Mucosa of gallbladder (tissue), 1 donor: Measurements from ENCODE around the gene ZCCHC14. TPM values are rescaled to one million over a fixed set of nuclear protein-coding genes. Genes with fewer than 3 reads are reported as not detected.
"Not testable (repeated sequence)": the region's sequence is repeated elsewhere in the genome, so short reads cannot be mapped to it uniquely, and the experiment has no call there.

ENCODE experiments used
- DNase-seq: peaks from one replicate; pipeline ENCODE4 v3.0.0-alpha.2; 2020; ENCODE audit warnings: low spot score
- total RNA-seq: library from RNA; stranded (reverse); gene quantifications from one replicate; pipeline ENCODE4 v1.2.1, GENCODE V29; 2021
- donor health status: DM: no; HTN: no; CAD: no.

ZCCHC14 gene
- total RNA-seq, 1 donor from 2014 or later: 25.1 TPM

GRCh38 chr16:87481711-87482110 lies 11.1 kb downstream of the ZCCHC14 start:
- DNase-seq: not testable (repeated sequence)

DNA sequence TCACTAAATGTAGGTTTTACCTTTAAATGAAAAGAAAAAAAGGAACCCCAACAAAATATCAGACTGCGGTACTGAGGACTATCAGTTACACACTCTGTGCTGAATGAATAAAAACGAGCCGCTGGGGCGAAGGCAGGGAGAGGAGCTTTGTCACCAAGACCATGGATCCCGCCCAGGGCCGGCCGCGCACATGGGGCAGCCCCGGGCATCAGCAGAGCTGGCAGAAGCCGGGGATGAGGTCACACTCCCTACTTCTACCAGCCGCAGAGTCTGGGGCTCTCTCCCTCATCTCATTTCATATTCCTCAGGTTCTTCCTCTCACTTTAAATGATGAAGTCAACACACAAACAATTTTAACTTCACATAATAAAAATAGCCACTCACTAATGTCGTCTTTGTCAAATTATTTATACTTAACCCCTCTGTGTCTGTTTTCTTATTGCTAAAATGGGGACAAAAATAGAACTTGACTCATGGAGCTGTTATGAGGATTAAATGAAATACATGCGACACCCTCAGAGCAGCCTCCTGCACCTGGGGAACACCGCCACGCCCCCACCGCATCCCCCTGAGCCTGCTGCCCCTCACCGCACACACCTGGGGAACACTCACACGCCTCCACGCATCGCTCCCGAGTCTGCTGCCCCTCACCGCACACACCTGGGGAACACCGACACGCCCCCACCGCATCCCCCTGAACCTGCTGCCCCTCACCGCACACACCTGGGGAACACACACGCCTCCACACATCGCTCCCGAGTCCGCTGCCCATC lies 15.4 kb downstream of the ZCCHC14 start:
- DNase-seq: not testable (repeated sequence)

- no peak for DNase-seq
These were observed 18.2 kb downstream of the ZCCHC14 start for GRCh38 chr16:87474566-87474996.

DNA sequence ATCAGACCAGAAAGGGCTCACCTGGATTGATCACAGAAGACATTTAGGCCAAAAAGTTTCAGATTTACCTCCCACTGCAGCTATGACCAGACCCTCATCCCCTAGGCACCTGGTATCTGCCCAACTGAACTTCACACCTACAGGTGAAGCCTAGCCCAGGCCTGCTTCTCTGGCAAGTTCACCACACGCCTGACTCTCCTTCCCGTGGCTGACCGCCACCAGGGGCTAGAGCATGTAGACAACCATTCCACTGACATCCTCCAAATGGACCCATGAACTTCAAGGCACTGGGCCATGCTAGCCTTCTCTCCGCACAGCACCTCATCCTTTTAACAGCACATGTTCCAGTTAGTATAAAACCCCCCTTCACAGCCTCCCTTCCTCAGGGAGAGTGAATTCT lies 18.8 kb downstream of the ZCCHC14 start:
- DNase-seq: no peak

- DNase-seq: no peak
These were observed 19.9 kb downstream of the ZCCHC14 start for GRCh38 chr16:87472935-87473334.

- DNase-seq: no peak
These were observed 20.6 kb downstream of the ZCCHC14 start for GRCh38 chr16:87472142-87472778.

DNA sequence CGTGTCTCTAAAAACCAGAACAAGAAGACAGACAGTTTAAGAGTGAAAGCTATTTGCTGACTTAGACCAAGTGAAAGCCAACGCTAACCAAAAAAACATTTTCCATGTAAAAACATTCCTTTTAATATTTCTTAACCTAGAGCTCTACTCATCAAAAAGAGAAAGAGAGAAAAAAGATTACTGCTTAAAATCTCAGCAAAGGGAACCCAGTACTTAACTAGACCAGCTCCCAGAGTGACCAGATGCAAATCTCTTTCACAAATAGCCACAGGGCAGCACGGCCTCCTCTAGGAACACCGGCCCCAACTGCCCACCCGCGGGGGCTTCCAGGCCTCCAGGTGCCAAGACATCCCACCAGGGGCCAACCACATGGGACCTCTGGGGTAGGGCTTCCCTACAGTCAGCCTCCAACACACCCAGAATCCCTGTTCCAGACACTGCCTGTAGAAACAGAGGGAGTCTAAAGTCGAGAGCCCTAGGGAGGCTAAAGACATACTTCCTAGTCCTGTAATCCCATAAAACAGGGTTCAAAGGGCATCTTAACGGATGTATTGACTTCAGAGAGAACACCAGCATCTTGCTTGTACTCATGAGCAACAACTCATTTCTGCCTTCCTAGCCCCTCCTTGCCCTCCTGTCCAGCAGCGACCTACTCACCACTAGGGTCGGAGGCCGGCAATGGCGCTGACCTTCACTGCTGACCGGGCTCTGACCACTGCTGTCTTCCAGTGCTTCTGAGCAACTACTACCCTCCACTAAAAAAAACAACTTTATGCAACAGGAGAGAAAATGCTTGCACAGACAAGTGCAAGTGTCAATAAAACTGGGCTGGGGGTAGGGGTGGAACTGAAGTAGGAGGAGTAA lies 21.3 kb downstream of the ZCCHC14 start:
- DNase-seq: no peak

DNA sequence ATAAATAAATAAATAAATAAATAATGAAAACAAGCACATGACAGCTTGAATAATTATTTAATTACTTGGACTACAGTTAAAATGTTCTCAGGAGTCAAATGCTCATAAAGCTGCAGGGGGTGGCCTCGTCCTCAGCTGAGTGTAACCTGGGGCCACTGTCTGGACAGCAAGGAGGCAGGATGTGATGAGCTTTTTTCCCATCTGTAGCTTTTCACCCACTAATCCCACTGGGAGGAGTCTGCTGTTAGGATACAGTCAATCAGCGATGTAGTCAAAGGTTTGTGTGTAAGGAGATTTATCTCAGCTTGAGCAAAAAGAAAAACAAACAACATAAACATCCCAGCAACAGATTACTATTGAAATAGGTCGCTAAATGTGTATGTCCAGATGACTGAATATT lies 22.5 kb downstream of the ZCCHC14 start:
- no peak for DNase-seq

DNA sequence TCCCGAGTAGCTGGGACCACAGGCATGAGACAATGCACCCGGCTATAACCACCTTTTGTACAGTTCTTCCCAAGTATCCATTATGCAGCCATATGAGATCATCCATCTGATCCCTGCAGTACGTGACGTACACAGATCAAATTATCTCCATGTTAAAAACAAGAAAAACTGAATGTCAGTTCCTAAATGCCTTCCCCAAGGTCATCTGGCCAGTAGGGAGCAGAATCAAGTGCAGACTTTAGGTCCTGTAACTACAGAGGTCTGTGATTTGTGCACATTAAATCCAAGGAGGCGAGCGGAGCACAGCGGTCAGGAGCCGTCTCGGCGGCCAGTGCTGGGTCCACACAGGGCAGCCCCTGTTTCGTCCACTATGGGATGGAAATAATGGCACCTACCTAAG lies 23.7 kb downstream of the ZCCHC14 start:
- DNase-seq: no peak

DNA sequence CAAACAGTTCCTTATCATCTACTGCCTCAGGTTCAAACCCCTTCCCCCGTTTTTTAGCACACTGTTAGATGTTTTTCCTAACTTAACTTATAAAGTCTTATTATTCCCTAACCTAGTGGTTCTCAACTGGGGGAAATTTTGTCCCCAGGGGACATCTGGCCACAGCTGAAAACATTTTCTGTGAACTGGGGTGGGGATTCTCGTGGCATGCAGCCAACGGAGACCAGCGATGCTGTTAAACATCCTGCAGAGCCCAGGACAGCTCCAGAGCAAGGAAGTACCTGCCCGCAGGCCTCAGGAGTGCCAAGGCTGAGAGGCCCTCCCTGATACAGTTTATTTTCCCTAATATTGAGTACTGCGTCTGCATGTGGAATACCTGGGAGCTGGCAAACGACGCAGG lies 24.3 kb downstream of the ZCCHC14 start:
- DNase-seq: no peak

DNA sequence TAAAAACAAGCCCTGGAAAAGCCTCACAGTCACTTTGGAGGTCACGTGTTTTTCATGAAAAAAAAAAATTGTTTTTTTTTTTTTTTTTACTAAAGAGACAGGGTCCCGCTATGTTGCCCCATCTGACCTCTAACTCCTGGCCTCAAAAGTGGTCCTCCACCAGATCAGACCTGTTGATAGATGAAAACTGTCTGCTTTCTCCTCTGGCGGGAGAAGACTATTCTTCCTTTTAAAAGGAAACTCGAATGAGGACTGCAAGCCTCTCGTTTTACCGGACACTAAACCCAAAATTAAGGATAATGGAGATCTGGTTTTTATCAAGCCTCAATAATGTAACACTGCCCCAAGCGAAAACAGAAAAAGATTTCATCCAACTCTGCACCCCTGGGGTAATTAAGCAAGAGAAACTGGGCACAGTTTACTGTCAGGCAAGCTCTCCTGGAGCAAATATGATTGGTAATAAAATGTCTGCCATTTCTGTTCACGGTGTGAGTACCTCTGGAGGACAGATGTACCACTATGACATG lies 25.8 kb downstream of the ZCCHC14 start:
- DNase-seq: no peak

DNA sequence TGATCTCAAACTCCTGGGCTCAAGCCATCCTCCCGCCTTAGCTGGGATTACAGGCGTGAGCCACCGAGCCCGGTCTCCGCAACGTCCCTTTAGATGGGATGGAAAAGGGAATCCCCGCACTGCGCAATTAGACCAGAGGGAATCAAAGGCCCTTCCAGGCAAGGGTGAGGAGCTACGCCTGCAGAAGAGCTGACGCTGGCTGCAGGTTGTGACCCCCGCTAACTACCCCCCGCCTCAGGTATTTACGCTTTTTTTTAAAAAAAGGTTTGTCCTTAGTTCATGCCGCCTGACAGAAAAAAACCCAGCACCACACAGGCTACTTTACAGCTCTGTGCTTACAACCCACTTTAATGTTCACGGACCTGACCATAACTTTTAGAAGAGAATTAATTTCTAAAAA lies 26.9 kb downstream of the ZCCHC14 start:
- DNase-seq: no peak

DNA sequence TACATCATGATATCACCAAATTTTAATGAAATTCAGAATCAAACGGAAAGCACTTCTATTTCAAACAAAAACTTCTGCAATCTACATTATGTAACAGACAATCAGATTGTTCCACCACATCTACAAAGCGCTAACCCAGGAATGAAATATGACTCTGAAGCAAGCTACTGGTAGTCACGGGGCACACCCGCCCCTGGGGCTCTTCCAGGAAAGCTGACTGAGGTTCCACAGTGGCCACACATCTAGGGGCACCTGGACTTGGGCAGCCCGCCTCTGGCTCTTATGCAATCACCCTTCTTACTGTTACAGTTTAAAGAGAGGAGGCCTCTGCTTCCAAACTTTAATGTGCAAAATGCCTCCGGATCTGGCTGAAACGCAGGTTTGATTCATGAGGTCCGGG lies 27.5 kb downstream of the ZCCHC14 start:
- peak; percentile 65 for DNase-seq

DNA sequence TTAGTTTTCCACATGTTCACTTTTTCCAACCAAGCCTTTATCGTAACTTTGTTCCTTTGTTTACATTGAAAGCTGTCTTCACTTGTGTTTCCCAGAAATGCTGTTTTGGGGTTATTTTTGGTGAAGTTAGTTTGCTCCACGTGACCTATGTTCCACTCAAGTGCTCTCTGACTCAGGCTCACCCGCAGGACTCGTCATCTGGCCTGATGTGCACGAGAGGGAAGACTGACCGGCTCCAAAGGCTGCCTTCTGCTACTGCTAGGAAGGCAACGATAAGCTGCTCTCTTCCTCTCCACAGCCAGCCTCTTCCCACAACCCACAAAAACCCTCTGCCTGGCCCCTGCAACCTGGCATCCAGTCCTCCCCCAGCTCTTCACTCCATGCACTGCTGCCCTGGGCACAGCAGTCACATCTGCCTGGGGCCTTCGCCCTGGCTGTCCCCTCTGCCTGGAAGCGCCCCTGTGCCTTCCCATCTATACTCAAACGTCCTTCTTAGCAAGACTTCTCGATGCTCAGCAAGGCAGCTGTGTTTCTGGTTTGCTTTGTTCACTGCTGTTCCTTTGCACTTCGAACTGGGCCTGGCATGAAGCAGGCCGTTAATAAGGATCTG lies 28.0 kb downstream of the ZCCHC14 start:
- DNase-seq: peak; percentile 61

DNA sequence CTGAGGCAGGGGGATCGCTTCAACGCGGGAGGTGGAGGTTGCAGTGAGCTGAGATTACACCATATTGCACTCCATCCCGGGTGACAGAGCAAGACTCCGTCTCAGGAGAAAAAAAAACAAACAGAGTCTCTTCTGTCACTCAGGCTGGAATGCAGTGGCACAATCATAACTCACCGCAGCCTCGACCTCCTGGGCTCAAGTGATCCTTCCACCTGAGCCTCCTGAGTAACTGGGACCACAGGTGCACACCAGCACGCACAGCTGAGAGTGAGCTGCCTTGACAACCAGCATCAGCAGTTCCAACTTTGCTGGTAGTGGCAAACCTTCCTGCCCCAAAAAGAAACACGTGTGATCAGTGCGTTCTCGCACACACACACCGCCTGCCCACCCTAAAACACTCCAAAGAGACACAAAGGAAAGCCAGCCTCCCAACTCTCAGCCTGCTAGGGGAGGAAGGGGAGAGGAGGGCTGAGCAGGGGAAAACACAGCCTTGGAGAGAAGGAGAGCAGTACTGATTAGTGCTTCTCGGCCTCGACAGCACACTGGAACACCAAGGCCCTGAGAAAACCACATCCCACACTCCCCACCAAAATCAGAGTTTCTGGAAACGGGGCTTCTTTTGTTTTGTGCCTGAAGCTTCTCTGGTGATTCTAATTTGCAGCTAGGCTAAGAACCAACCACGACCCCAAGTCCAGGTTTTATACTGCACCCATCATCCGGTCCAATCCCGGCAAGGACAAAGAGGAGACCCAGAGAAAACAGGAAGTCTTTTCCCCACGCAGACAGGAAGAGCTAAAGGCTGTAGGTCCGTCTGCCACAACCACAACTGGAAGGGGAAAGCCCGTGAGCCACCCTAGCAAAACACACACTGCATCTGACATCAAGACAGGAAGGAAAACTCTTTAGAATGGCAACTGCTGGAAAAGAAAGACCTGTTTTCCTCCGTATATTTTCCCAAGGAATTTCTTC lies 28.8 kb downstream of the ZCCHC14 start:
- DNase-seq: peak; percentile 31

- peak; percentile 89 for DNase-seq
These were observed 31.3 kb downstream of the ZCCHC14 start for GRCh38 chr16:87461466-87461991.

DNA sequence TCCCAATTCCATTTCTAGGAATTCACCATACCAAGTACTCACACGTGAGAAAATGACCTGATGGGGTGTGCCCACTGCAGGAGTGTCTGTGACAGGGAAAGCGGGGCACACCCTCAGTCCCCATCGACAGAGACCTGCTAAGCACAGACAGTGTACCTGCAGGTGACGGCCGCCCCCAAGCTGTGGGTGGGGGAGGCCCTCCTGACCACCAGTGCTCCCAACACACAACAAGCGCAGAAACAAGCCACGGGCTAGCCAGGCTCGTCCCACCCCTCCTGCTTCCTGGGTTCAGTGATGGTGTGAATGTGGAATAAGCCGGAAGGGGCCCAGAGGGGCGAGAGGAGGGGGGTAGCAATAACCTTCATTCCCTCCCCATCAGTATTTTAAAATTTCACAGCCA lies 31.9 kb downstream of the ZCCHC14 start:
- DNase-seq: no peak

GRCh38 chr16:87459833-87460232 lies 33.0 kb downstream of the ZCCHC14 start:
- DNase-seq: no peak

- no peak for DNase-seq
These were observed 33.8 kb downstream of the ZCCHC14 start for GRCh38 chr16:87459027-87459426.

- no peak for DNase-seq
These were observed 34.4 kb downstream of the ZCCHC14 start for GRCh38 chr16:87458424-87458915.
